Melanocyte of skin (primary cell): ENCODE results near the gene TAF1L. TPM values are rescaled to one million over a fixed set of nuclear protein-coding genes. Genes with fewer than 3 reads are reported as not detected.

ENCODE experiments used
- total RNA-seq, 2 donors: library from RNA; depleted of rRNA; stranded (reverse); fragments of >200 nt; gene quantifications; 2 replicates each; pipeline ENCODE4 v1.2.3, GENCODE V29; 2012

Gene TAF1L, protein sequence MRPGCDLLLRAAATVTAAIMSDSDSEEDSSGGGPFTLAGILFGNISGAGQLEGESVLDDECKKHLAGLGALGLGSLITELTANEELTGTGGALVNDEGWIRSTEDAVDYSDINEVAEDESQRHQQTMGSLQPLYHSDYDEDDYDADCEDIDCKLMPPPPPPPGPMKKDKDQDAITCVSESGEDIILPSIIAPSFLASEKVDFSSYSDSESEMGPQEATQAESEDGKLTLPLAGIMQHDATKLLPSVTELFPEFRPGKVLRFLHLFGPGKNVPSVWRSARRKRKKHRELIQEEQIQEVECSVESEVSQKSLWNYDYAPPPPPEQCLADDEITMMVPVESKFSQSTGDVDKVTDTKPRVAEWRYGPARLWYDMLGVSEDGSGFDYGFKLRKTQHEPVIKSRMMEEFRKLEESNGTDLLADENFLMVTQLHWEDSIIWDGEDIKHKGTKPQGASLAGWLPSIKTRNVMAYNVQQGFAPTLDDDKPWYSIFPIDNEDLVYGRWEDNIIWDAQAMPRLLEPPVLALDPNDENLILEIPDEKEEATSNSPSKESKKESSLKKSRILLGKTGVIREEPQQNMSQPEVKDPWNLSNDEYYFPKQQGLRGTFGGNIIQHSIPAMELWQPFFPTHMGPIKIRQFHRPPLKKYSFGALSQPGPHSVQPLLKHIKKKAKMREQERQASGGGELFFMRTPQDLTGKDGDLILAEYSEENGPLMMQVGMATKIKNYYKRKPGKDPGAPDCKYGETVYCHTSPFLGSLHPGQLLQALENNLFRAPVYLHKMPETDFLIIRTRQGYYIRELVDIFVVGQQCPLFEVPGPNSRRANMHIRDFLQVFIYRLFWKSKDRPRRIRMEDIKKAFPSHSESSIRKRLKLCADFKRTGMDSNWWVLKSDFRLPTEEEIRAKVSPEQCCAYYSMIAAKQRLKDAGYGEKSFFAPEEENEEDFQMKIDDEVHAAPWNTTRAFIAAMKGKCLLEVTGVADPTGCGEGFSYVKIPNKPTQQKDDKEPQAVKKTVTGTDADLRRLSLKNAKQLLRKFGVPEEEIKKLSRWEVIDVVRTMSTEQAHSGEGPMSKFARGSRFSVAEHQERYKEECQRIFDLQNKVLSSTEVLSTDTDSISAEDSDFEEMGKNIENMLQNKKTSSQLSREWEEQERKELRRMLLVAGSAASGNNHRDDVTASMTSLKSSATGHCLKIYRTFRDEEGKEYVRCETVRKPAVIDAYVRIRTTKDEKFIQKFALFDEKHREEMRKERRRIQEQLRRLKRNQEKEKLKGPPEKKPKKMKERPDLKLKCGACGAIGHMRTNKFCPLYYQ (N-terminal part only)
- under 1 TPM; under 0.01 TPM for total RNA-seq

DNA sequence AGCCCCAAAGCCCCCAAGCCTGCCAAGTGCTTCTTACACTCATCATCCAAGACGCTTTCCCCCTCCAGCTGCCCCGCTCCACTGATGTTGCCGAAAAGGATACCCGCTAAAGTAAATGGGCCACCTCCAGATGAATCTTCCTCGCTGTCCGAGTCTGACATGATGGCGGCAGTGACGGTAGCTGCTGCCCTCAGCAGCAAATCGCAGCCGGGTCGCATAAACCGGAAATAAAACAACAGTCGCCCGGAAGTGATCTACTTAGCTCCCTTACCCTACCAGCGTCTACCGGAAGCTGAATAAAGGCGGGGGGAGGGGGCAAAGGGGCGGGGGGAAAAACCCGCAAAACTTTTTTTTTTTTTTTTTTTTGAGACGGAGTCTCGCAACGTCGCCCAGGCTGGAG, at the start of gene TAF1L:
TAF1L (minus strand) TSS at position 308 of the 400 bp plus-strand sequence; CDS start at position 218, 90 bp downstream.

Other genes starting within 250 kb of the TAF1L start
- 10 to 100 TPM; 65.0 to 92.6 TPM for gene RIGI, start 109.5 kb downstream of the TAF1L start, total RNA-seq
- gene SMIM27, start 83.3 kb downstream of the TAF1L start, total RNA-seq = 1 to 10 TPM; 2.8 to 3.0 TPM
- gene TOPORS, start 83.1 kb downstream of the TAF1L start, total RNA-seq = 10 to 100 TPM; 25.1 to 27.6 TPM
- 10 to 100 TPM; 28.2 to 32.3 TPM for gene NDUFB6, start 62.5 kb downstream of the TAF1L start, total RNA-seq
- gene TMEM215, start 147.9 kb upstream of the TAF1L start, total RNA-seq = under 1 TPM; under 0.01 TPM